GM12873 (cell line): ENCODE data around the gene USE1.

Experiments used
- CTCF ChIP-seq: IDR thresholded peaks from 2 replicates; pipeline ENCODE4 v1.5.1; 2012; ENCODE audit warnings: low read depth, mild to moderate bottlenecking, moderate library complexity, low read length, control low read depth; ENCODE audit not compliant: insufficient read depth; ENCODE audit errors: missing control alignments

Gene USE1

GRCh38 chr19:17215127-17215971 is at the start of gene USE1:
Gene USE1 (plus strand): TSS chr19:17215357. CDS start chr19:17215406, 49 bp downstream.
- TF ChIP-seq CTCF: no peak

- TF ChIP-seq CTCF: no peak
These were observed 49.4 kb upstream of the USE1 start for GRCh38 chr19:17165715-17166114.

- TF ChIP-seq CTCF: no peak
These were observed 44.4 kb upstream of the USE1 start for GRCh38 chr19:17170538-17171297.

GRCh38 chr19:17171874-17172273 is 43.3 kb upstream of the USE1 start:
- no peak for TF ChIP-seq CTCF

GRCh38 chr19:17172624-17173345 is 42.4 kb upstream of the USE1 start:
- no peak for TF ChIP-seq CTCF

DNA sequence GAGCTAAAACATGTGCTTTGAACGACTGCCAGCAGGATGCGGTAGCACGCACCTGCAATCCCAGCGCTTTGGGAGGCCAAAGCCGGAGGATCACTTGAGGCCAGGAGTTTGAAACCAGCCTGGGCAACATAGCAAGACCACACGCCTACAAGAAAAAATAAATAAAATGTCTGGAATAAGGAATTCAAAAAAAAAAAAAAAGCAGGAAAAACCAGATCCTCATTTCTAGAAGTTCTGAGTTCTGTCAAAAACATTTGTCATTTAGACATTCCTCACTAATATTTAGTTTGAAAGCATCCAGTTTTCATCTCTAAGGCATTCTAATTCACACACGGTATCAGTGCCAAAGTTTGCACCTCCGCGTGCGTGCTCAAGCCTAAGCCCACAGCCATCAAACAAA is 36.9 kb upstream of the USE1 start:
- no peak for TF ChIP-seq CTCF
